H9 (cell line): ENCODE data around the gene GPHN. TPM values are rescaled to one million over a fixed set of nuclear protein-coding genes. Genes with fewer than 3 reads are reported as not detected.
A peak's percentile ranks its signal among the peaks of the same experiment; 100 is the strongest.

Experiments used
- DNase-seq: peaks from one replicate; pipeline ENCODE4 v3.0.0-alpha.2; 2017
- H2AFZ ChIP-seq: one replicate; pipeline ENCODE4 v1.6.1; 2013; ENCODE audit warnings: mild to moderate bottlenecking, low read length, control low read depth, moderate library complexity
- H2AK5ac ChIP-seq: 2 replicates; pipeline ENCODE4 v1.6.1; 2013; ENCODE audit warnings: low read length, control low read depth, mixed read lengths; ENCODE audit not compliant: insufficient read length
- H2BK120ac ChIP-seq: one replicate; pipeline ENCODE4 v1.6.1; 2013; ENCODE audit warnings: low read depth, mild to moderate bottlenecking, low read length, control low read depth, inconsistent platforms; ENCODE audit not compliant: poor library complexity, severe bottlenecking
- H2BK12ac ChIP-seq: 2 replicates; pipeline ENCODE4 v1.6.1; 2013; ENCODE audit warnings: low read length, control low read depth, mixed read lengths, low read depth; ENCODE audit not compliant: insufficient read length
- H2BK15ac ChIP-seq: 2 replicates; pipeline ENCODE4 v1.6.1; 2013; ENCODE audit warnings: low read depth, low read length, control low read depth
- H2BK20ac ChIP-seq: one replicate; pipeline ENCODE4 v1.6.1; 2013; ENCODE audit warnings: low read depth, mild to moderate bottlenecking, low read length, control low read depth, inconsistent platforms; ENCODE audit not compliant: poor library complexity, severe bottlenecking
- H2BK5ac ChIP-seq: 2 replicates; pipeline ENCODE4 v1.6.1; 2013; ENCODE audit warnings: low read length, control low read depth, mixed read lengths; ENCODE audit not compliant: insufficient read length
- H3K14ac ChIP-seq: 2 replicates; pipeline ENCODE4 v1.6.1; 2013; ENCODE audit warnings: low read length, control low read depth; ENCODE audit not compliant: insufficient read depth
- H3K18ac ChIP-seq: 2 replicates; pipeline ENCODE4 v1.6.1; 2013; ENCODE audit warnings: low read depth, mild to moderate bottlenecking, mixed read lengths, low read length, control low read depth; ENCODE audit not compliant: insufficient read length
- H3K23ac ChIP-seq: 2 replicates; pipeline ENCODE4 v1.6.1; 2013; ENCODE audit warnings: low read length, control low read depth, mixed read lengths, low read depth; ENCODE audit not compliant: insufficient read length
- H3K23me2 ChIP-seq: 2 replicates; pipeline ENCODE4 v1.6.1; 2013; ENCODE audit warnings: low read depth, mild to moderate bottlenecking, mixed read lengths, low read length, control low read depth; ENCODE audit not compliant: insufficient read length, poor library complexity, severe bottlenecking
- H3K27ac ChIP-seq: 2 replicates; pipeline ENCODE4 v1.5.1; 2013; ENCODE audit warnings: low read length, control low read depth, mixed read lengths, low read depth; ENCODE audit not compliant: insufficient read length
- H3K27me3 ChIP-seq: 2 replicates; pipeline ENCODE4 v1.6.1; 2013; ENCODE audit warnings: low read length, control low read depth, inconsistent platforms; ENCODE audit not compliant: insufficient read depth
- H3K4ac ChIP-seq: 2 replicates; pipeline ENCODE4 v1.6.1; 2013; ENCODE audit warnings: low read depth, mild to moderate bottlenecking, control low read depth, inconsistent platforms, low read length, moderate library complexity
- H3K4me1 ChIP-seq: 2 replicates; pipeline ENCODE4 v1.6.1; 2013; ENCODE audit warnings: low read length, control low read depth, inconsistent platforms; ENCODE audit not compliant: insufficient read depth
- H3K4me2 ChIP-seq: 2 replicates; pipeline ENCODE4 v1.6.1; 2013; ENCODE audit warnings: low read length, control low read depth, mixed read lengths; ENCODE audit not compliant: insufficient read length, insufficient read depth
- H3K56ac ChIP-seq: 2 replicates; pipeline ENCODE4 v1.6.1; 2013; ENCODE audit warnings: low read depth, mild to moderate bottlenecking, mixed read lengths, low read length, control low read depth; ENCODE audit not compliant: insufficient read length
- H3K79me1 ChIP-seq: 2 replicates; pipeline ENCODE4 v1.6.1; 2013; ENCODE audit warnings: low read depth, mild to moderate bottlenecking, moderate library complexity, low read length, control low read depth, inconsistent platforms; ENCODE audit not compliant: insufficient read depth, poor library complexity, severe bottlenecking
- H3K79me2 ChIP-seq: 2 replicates; pipeline ENCODE4 v1.6.1; 2013; ENCODE audit warnings: low read length, control low read depth, inconsistent platforms; ENCODE audit not compliant: insufficient read depth
- H3K9ac ChIP-seq: 2 replicates; pipeline ENCODE4 v1.6.1; 2013; ENCODE audit warnings: low read length, control low read depth, mixed read lengths; ENCODE audit not compliant: insufficient read length; ENCODE audit errors: extremely low read depth
- H3K9me3 ChIP-seq: one replicate; pipeline ENCODE4 v1.6.1; 2013; ENCODE audit warnings: low read depth, low read length, inconsistent platforms; ENCODE audit not compliant: control insufficient read depth
- H3T11ph ChIP-seq: one replicate; pipeline ENCODE4 v1.6.1; 2013; ENCODE audit warnings: mild to moderate bottlenecking, low read length, control low read depth, inconsistent platforms
- H4K20me1 ChIP-seq: one replicate; pipeline ENCODE4 v1.6.1; 2013; ENCODE audit not compliant: control insufficient read depth, insufficient read length, insufficient read depth
- H4K5ac ChIP-seq: 2 replicates; pipeline ENCODE4 v1.6.1; 2013; ENCODE audit warnings: low read depth, mild to moderate bottlenecking, mixed read lengths, low read length, control low read depth; ENCODE audit not compliant: insufficient read length
- H4K8ac ChIP-seq: replicated peaks from 2 replicates; pipeline ENCODE4 v1.6.1; 2013; ENCODE audit warnings: low read length, control low read depth, mixed read lengths, low read depth; ENCODE audit not compliant: insufficient read length
- H4K91ac ChIP-seq: 2 replicates; pipeline ENCODE4 v1.6.1; 2013; ENCODE audit warnings: low read depth, mild to moderate bottlenecking, moderate library complexity, mixed read lengths, low read length, control low read depth; ENCODE audit not compliant: insufficient read length
- H3K27ac Mint-ChIP-seq, 3 experiments: 2 replicates in 2 of 3; 3 replicates in 1 of 3; pipeline ENCODE4 v1.8.0; 2020 to 2021; ENCODE audit warnings: mixed read lengths in 3 of 3, mild to moderate bottlenecking in 1 of 3, moderate library complexity in 1 of 3
- H3K27me3 Mint-ChIP-seq: 2 replicates; pipeline ENCODE4 v1.8.0; 2021; ENCODE audit warnings: low read depth, mild to moderate bottlenecking, moderate library complexity, mixed read lengths
- H3K36me3 Mint-ChIP-seq, 3 experiments: 2 replicates in 2 of 3; 3 replicates in 1 of 3; pipeline ENCODE4 v1.8.0; 2020 to 2021; ENCODE audit warnings: low read depth in 3 of 3, mixed read lengths in 3 of 3; ENCODE audit not compliant: insufficient read depth in 1 of 3
- H3K4me1 Mint-ChIP-seq, 2 experiments: 2 replicates each; pipeline ENCODE4 v1.8.0; 2020; ENCODE audit warnings: mixed read lengths in 2 of 2
- H3K4me3 Mint-ChIP-seq, 2 experiments: 2 replicates in 1 of 2; 3 replicates in 1 of 2; pipeline ENCODE4 v1.8.0; 2020 to 2021; ENCODE audit warnings: mild to moderate bottlenecking in 2 of 2, mixed read lengths in 2 of 2, moderate library complexity in 1 of 2
- H3K9me3 Mint-ChIP-seq, 2 experiments: 2 replicates in 1 of 2; 3 replicates in 1 of 2; pipeline ENCODE4 v1.8.0; 2020; ENCODE audit warnings: mild to moderate bottlenecking in 2 of 2, mixed read lengths in 2 of 2, moderate library complexity in 1 of 2
- CTCF ChIP-seq: fragments of 200-600 bp; sonication (generic); conservative IDR thresholded peaks from 3 replicates; pipeline ENCODE4 v1.8.0; 2021; ENCODE audit warnings: antibody characterized with exemption, mild to moderate bottlenecking
- WGBS: extraction: QIAGEN DNeasy Blood & Tissue Kit; methylation state at CpG from one replicate; pipeline ENCODE4 v1.1.7; 2013; ENCODE audit warnings: missing lambda C conversion rate, low lambda C conversion rate, mixed read lengths; ENCODE audit not compliant: insufficient read length; ENCODE audit errors: extremely low coverage; 5-methylcytosine and 5-hydroxymethylcytosine counted together
- total RNA-seq: library from RNA; stranded (reverse); gene quantifications from 2 replicates; pipeline ENCODE4 v1.2.1, GENCODE V29; 2021

The GPHN gene
- total RNA-seq, 1 experiment from 2014 or later, result 16.1 TPM

GRCh38 chr14:66610154-66610563 is 102.2 kb downstream of the GPHN start:
- no peak overlapping the region for H3K9ac ChIP-seq
- H3K14ac ChIP-seq, result no peak overlapping the region
- H3K27ac Mint-ChIP-seq, result peak overlapping the region in 1 of 3 experiments; percentile 70; a peak in 3 of 7 replicates
- H3K18ac ChIP-seq, result no peak overlapping the region
- no peak overlapping the region for H3K4ac ChIP-seq
- H3K4me2 ChIP-seq, result no peak overlapping the region
- no peaks in the 10 kb centered on the region for H4K20me1 ChIP-seq
- no peak overlapping the region for H2AFZ ChIP-seq
- no peaks in the 10 kb centered on the region for H3K9me3 ChIP-seq
- no peak overlapping the region for H2AK5ac ChIP-seq
- no peak overlapping the region for H2BK15ac ChIP-seq
- no peak overlapping the region for H2BK20ac ChIP-seq
- peaks cover 20 to 26% of the 10 kb centered on the region in 2 experiments for H3K9me3 Mint-ChIP-seq
- H3K36me3 Mint-ChIP-seq, result peaks cover 5 to 18% (median 6%) of the 10 kb centered on the region in 3 experiments
- no peak overlapping the region for H2BK12ac ChIP-seq
- peaks cover 2% of the 10 kb centered on the region; the same call in 1 of the 2 replicates for H3K79me2 ChIP-seq
- no peak overlapping the region for H3K56ac ChIP-seq
- no peaks in the 10 kb centered on the region for H3K27me3 ChIP-seq
- no peak overlapping the region for H3K23ac ChIP-seq
- no peak overlapping the region for H4K8ac ChIP-seq
- no peak overlapping the region for H4K5ac ChIP-seq
- H3K79me1 ChIP-seq, result no peaks in the 10 kb centered on the region
- no peaks in the 10 kb centered on the region for H3K4me1 ChIP-seq
- H4K91ac ChIP-seq, result no peak overlapping the region
- no peak for DNase-seq
- H2BK120ac ChIP-seq, result no peak overlapping the region
- WGBS, result no CpG with 5 or more reads among the region's 4 CpGs
- no peak overlapping the region for H3K4me3 Mint-ChIP-seq
- no peak overlapping the region for H2BK5ac ChIP-seq
- no peaks in the 10 kb centered on the region for H3K23me2 ChIP-seq
- no peaks in the 10 kb centered on the region for H3K27me3 Mint-ChIP-seq
- no peak overlapping the region for H3T11ph ChIP-seq
- H3K27ac ChIP-seq, result no peak overlapping the region
- H3K4me1 Mint-ChIP-seq, result peaks cover 0 to 2% of the 10 kb centered on the region in 2 experiments; a peak in 1 of 4 replicates
- TF ChIP-seq CTCF, result peak; percentile 71
